Measurements from ENCODE around the gene TBL1X.

DNA sequence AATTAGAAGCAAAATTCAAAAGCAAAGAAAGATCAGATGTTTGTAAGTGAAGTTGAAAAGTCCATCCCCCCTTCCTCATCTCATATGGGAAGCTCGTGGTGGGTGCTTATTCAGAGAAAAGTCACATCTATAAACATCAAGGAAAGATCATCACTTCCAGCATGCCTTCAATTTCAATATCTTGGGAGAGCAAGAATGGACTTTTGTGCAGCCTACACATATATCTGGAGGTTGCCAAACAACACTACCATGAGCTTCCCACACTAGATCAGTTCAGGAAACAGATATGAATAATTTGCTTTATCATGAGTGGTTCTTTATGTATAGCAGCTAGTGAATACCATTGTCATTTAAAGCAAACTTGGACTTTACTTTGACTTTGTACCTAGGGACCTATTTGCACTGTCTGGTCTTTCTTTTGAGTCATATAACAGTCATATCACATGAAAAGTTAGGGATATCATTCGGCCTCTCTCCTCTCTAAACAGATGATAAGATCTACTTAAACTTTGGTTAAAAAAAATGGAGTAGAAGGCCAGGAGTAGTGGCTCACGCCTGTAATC lies 5.6 kb upstream of the TBL1X start:
- TF ChIP-seq POLR2A (IDR thresholded peaks at IDR 0.05) (no peak), EP300 (IDR thresholded peaks at IDR 0.05) (no peak)
- TF ChIP-seq, protein P1, sequence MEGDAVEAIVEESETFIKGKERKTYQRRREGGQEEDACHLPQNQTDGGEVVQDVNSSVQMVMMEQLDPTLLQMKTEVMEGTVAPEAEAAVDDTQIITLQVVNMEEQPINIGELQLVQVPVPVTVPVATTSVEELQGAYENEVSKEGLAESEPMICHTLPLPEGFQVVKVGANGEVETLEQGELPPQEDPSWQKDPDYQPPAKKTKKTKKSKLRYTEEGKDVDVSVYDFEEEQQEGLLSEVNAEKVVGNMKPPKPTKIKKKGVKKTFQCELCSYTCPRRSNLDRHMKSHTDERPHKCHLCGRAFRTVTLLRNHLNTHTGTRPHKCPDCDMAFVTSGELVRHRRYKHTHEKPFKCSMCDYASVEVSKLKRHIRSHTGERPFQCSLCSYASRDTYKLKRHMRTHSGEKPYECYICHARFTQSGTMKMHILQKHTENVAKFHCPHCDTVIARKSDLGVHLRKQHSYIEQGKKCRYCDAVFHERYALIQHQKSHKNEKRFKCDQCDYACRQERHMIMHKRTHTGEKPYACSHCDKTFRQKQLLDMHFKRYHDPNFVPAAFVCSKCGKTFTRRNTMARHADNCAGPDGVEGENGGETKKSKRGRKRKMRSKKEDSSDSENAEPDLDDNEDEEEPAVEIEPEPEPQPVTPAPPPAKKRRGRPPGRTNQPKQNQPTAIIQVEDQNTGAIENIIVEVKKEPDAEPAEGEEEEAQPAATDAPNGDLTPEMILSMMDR (IDR thresholded peaks at IDR 0.05), result no peak
